Astrocyte of the hippocampus (primary cell): ENCODE results near the gene EME2.
A peak's percentile ranks its signal among the peaks of the same experiment; 100 is the strongest.

Source experiments
- DNase-seq: peaks from one replicate; pipeline ENCODE4 v3.0.0; 2011; ENCODE audit warnings: low read depth, low spot score

The EME2 gene

GRCh38 chr16:1818873-1819525, 46.4 kb downstream of the EME2 start:
- no peak for DNase-seq

GRCh38 chr16:1819611-1820010, 47.0 kb downstream of the EME2 start:
- no peak for DNase-seq

- no peak for DNase-seq
Measured at GRCh38 chr16:1820096-1820945, 47.7 kb downstream of the EME2 start.

GRCh38 chr16:1820946-1821290, 48.3 kb downstream of the EME2 start:
- no peak for DNase-seq

GRCh38 chr16:1821861-1822611, 49.4 kb downstream of the EME2 start:
- no peak for DNase-seq

GRCh38 chr16:1822801-1823200, 50.2 kb downstream of the EME2 start:
- no peak for DNase-seq

- DNase-seq = peak; percentile 68
Measured at GRCh38 chr16:1823821-1824220, 51.2 kb downstream of the EME2 start.

GRCh38 chr16:1825381-1825863, 52.8 kb downstream of the EME2 start:
- DNase-seq = no peak
